MG63 (cell line): ENCODE data around the gene FRMPD2. TPM values are rescaled to one million over a fixed set of nuclear protein-coding genes. Genes with fewer than 3 reads are reported as not detected.

Experiments used
- DNase-seq: peaks from one replicate; pipeline ENCODE4 v3.0.0-alpha.2; 2020
- H3K27me3 ChIP-seq: fragments of 250-450 bp; sonication (Bioruptor Pico); 2 replicates; pipeline ENCODE4 v1.5.1; 2020; ENCODE audit warnings: mild to moderate bottlenecking, moderate library complexity
- H3K36me3 ChIP-seq: fragments of 250-450 bp; sonication (Bioruptor Pico); 2 replicates; pipeline ENCODE4 v1.5.1; 2020; ENCODE audit warnings: mild to moderate bottlenecking, moderate library complexity
- H3K4me3 ChIP-seq: fragments of 250-450 bp; sonication (Bioruptor Pico); 2 replicates; pipeline ENCODE4 v1.5.1; 2020; ENCODE audit warnings: mild to moderate bottlenecking, moderate library complexity
- H3K9me3 ChIP-seq: fragments of 250-450 bp; sonication (Bioruptor Pico); 2 replicates; pipeline ENCODE4 v1.5.1; 2020; ENCODE audit warnings: mild to moderate bottlenecking, moderate library complexity
- total RNA-seq: library from RNA; depleted of rRNA; stranded (reverse); fragments of >200 nt; shearing (Covaris generic); gene quantifications from 2 replicates; pipeline ENCODE4 v1.2.3, GENCODE V29; 2014; ENCODE audit warnings: low replicate concordance; rRNA removed

FRMPD2 gene, protein sequence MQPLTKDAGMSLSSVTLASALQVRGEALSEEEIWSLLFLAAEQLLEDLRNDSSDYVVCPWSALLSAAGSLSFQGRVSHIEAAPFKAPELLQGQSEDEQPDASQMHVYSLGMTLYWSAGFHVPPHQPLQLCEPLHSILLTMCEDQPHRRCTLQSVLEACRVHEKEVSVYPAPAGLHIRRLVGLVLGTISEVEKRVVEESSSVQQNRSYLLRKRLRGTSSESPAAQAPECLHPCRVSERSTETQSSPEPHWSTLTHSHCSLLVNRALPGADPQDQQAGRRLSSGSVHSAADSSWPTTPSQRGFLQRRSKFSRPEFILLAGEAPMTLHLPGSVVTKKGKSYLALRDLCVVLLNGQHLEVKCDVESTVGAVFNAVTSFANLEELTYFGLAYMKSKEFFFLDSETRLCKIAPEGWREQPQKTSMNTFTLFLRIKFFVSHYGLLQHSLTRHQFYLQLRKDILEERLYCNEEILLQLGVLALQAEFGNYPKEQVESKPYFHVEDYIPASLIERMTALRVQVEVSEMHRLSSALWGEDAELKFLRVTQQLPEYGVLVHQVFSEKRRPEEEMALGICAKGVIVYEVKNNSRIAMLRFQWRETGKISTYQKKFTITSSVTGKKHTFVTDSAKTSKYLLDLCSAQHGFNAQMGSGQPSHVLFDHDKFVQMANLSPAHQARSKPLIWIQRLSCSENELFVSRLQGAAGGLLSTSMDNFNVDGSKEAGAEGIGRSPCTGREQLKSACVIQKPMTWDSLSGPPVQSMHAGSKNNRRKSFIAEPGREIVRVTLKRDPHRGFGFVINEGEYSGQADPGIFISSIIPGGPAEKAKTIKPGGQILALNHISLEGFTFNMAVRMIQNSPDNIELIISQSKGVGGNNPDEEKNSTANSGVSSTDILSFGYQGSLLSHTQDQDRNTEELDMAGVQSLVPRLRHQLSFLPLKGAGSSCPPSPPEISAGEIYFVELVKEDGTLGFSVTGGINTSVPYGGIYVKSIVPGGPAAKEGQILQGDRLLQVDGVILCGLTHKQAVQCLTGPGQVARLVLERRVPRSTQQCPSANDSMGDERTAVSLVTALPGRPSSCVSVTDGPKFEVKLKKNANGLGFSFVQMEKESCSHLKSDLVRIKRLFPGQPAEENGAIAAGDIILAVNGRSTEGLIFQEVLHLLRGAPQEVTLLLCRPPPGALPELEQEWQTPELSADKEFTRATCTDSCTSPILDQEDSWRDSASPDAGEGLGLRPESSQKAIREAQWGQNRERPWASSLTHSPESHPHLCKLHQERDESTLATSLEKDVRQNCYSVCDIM (N-terminal part only)
- 1.2 TPM in 1 of 2 replicates, not detected in the other for total RNA-seq

DNA sequence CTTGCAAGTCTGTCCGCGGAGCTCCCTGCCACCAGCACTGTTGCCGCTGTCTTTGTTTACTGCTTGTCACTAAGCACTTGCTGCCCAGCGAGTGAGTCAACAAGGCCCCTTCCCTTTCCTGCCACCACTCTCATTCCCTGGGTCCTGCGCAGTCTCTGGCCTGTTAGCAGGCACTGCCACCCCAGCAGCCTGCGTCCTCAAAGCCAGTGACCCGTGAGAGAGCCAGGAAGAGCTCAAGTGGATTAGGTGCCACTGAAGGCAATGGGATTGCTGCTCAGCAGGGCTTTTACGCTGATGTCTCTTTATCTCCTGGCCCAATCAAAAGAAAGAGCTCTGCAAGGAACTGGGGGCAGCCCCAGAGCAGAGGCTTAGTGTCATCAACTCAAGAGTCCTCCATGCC, at the start of gene FRMPD2:
TSS of gene FRMPD2 (minus strand) at position 61 of the 400 bp plus-strand sequence. CDS start 129 bp downstream, outside the sequence.
- H3K36me3 ChIP-seq: no peaks in the 10 kb centered on the region
- DNase-seq: no peak
- no peaks in the 10 kb centered on the region; the same call in 1 of the 2 replicates for H3K27me3 ChIP-seq
- no peak within 1 kb of the TSS for H3K4me3 ChIP-seq
- no peaks in the 10 kb centered on the region for H3K9me3 ChIP-seq

DNA sequence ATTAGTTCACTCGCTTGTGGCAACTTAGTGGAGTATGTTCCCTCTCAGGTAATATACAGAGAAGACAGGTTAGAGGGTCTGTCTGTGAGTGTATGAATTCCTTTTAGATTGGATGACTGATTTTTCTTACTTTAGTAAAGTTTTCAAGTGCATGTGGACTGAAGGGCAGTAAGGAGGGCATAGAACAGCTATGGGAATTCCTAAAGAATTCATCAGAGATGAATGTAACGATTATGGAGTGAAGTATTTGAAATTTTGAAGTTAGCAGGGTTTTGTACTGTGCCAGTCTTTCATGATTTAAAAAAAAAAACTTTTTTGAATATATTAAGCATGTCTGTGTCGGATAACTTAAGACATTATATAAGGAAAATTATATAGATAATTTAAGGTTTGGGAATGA, 47.5 kb upstream of the FRMPD2 start:
- no peak overlapping the region for H3K4me3 ChIP-seq
- H3K27me3 ChIP-seq: no peaks in the 10 kb centered on the region
- no peaks in the 10 kb centered on the region for H3K9me3 ChIP-seq
- no peak for DNase-seq
- no peaks in the 10 kb centered on the region; the same call in 1 of the 2 replicates for H3K36me3 ChIP-seq

DNA sequence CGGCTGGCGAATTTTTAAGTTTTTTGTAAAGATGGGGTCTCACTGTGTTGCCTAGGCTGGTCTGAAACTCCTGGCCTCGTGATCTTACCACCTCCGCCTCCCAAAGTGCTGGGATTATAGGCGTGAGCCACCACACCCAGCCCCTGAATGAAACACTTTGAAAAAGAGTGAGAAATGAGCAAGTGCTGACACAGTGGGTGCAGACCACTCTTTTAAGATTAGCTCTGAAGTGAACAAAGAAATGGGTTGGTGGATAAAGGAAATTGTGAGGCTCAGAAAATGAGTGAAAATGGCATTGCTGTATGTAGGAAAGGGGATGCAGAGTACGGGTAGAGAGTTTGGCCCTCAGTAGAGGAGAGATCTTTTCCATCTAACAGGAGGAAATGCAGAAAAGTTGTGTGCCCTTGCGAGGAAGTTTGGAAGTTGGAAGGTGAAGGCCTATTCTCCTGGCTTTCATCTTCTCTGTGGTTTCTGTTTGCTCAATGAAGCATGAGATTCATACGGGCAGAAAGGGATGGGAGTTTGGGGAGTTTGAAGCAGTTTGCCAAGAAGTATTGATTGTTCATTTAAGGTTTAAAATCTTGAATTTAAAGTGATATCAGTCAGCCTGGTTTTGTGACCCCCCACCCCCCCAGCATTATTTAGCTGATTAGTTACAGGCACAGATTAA, 43.0 kb upstream of the FRMPD2 start:
- Histone ChIP-seq H3K4me3 (no peak overlapping the region), H3K27me3 (no peaks in the 10 kb centered on the region), H3K9me3 (no peaks in the 10 kb centered on the region), H3K36me3 (no peaks in the 10 kb centered on the region)
- DNase-seq: no peak

DNA sequence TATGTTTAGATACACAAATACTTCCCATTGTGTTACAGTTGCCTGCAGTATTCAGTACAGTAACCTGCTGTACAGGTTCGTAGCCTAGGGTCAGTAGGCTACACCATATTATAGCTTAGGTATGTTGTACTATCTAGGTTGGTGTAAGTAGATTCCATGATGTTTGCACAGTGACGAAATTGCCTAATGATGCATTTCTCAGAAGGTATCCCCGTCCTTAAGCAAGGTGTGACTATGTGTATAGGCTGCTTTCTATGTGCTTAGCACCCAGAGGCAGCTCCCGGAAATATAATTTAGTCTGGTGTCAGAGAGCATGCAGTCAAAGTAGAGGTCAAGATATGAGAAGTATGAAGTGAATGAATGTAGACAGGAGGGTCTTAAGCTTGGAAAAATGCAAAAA, 41.7 kb upstream of the FRMPD2 start:
- no peaks in the 10 kb centered on the region for H3K9me3 ChIP-seq
- no peak for DNase-seq
- H3K4me3 ChIP-seq: no peak overlapping the region
- H3K27me3 ChIP-seq: no peaks in the 10 kb centered on the region
- no peaks in the 10 kb centered on the region for H3K36me3 ChIP-seq

DNA sequence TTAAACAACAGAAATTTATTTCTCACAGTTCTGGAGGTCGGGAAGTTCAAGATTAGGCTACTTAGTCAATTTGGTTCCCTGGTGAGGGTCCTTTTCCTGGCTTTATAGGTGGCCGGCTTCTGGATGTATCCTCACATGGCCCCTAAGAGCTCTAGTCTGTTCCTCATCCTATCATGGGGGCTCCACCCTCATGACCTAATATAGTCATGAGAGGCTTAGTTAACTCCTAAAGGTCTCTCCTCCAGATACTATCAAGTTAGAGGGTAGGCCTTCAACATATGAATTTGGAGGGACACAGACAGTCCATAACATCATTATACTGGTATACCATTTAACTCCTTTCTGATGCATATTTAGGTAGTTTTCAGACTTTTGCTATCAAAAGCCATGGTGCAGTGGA, 39.6 kb upstream of the FRMPD2 start:
- no peak for DNase-seq
- H3K9me3 ChIP-seq: no peaks in the 10 kb centered on the region
- H3K4me3 ChIP-seq: no peak overlapping the region
- no peaks in the 10 kb centered on the region; the same call in 1 of the 2 replicates for H3K36me3 ChIP-seq
- no peaks in the 10 kb centered on the region for H3K27me3 ChIP-seq

DNA sequence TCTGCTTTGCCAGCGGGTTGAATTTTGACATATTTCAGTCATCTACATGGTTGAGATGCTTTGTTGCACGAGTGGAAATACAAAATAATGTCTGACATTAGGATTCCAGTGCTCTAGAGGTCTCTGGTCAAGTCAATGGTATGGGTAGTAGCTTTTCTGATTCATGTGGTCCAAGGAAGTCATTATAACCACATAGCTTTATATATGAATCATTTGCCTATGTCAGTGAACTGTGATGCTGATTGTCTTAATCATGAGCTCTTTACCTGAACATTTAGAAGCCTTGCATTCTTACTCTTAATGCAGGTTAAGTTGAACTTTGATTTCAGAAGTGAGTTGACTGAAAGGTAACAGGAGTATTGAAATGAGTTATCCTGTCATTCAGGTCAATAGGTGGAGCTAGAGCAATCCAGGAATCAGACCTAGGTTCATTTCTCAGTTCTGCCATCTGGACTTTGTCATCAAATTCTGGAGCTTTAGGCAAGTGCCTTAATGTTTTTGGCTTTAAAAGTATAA, 35.3 kb upstream of the FRMPD2 start:
- Histone ChIP-seq H3K36me3 (no peaks in the 10 kb centered on the region; the same call in 1 of the 2 replicates), H3K4me3 (no peak overlapping the region), H3K27me3 (no peaks in the 10 kb centered on the region), H3K9me3 (no peaks in the 10 kb centered on the region)
- DNase-seq: no peak

DNA sequence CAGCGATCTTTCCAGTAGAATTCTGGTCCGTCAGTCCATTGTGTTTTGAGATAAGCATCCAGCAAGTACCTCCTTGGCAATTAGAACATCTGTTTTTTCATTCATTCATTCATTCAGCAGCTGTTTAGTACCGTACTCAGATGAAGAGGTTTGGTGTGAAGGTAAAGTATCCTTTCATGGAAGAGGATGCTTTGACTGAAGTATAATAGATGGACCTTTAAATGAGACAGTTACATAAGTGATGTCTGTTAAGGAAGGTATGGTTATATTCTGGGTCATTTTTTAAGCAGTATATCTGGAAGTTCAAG, 33.2 kb upstream of the FRMPD2 start:
- H3K9me3 ChIP-seq: no peaks in the 10 kb centered on the region
- H3K36me3 ChIP-seq: no peaks in the 10 kb centered on the region; the same call in 1 of the 2 replicates
- H3K4me3 ChIP-seq: peak overlapping the region; percentile 85
- no peak for DNase-seq
- H3K27me3 ChIP-seq: no peaks in the 10 kb centered on the region

DNA sequence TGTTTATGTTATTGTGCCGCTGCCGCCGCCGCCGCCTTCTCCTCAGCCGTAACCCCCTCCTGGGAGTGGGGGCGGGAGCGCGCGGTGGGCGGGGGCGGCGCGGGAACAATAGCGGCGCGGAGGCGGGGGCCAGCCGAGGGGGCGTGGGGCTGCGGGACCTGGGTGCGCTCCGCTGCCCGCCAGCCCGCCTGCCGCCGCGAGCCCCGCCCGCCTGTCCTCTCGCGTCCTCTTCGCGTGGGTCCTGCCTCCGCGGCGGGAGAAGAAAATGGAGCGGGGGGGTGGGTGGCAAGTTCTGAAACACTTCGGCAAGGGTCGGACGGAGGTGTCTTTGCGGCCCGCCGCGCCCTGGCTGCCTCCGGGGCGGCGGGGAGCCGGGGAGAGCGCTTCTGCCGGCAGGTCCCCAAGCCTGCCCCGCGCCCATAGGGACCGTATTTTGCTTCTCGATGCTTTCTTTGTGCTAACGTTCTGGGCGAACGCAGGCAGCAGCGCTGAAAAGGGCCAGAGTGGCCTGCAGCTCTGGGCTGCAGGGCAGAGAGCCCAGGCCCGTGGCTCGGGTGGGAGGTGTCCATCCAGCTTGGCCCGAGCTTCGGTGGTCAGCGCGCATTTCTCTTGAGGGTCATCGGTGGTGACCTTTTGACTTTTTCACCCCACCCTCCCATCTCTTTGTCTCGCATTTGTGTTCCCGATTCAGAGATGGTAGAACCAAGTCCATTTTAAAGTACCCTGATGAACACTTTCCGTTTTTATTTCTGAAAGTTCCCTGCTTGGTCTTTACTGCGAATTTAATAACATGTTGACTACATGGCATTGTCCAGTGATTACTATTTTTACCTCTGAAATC, 32.6 kb upstream of the FRMPD2 start:
- Histone ChIP-seq H3K36me3 (no peaks in the 10 kb centered on the region; the same call in 1 of the 2 replicates), H3K9me3 (no peaks in the 10 kb centered on the region), H3K4me3 (peak overlapping the region; percentile 85), H3K27me3 (no peaks in the 10 kb centered on the region)
- DNase-seq: peak; percentile 73

DNA sequence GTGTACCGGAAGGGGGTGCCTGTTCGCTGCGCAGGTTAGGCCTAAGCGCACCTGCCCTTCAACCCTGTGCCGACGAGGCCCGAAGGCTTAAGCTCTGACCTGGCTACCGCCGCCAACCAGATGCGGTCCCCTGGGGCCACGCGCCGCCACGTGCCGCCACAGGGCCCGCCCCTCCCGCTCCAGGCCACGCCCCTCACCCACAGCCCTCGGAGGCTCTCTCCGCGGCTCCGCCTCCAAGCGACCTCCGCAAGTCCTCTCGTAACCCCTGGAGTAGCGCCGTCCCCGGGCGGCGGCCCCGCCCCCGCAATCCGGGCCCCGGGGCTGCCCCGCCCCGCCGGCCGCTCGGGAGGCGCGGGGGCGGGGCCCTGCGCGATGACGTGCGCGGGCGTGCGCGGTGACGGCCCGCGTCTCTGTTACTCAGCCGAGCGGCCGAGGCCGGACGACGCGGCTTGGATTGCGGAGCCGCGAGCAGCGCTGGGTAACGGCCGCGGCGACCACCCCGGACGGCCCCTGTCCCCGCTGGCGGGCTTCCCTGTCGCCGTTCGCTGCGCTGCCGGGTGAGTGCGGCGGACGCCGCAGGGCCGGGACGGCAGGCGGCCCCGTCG, 31.9 kb upstream of the FRMPD2 start, which contains the start of gene MAPK8:
TSS of gene MAPK8 (plus strand) at position 413 of the 605 bp plus-strand sequence. CDS start 94,984 bp downstream, outside the sequence.
- Histone ChIP-seq H3K4me3 (peak within 1 kb of the TSS; percentile 85), H3K36me3 (no peaks in the 10 kb centered on the region; the same call in 1 of the 2 replicates), H3K9me3 (no peaks in the 10 kb centered on the region), H3K27me3 (no peaks in the 10 kb centered on the region)
- DNase-seq: peak; percentile 88

DNA sequence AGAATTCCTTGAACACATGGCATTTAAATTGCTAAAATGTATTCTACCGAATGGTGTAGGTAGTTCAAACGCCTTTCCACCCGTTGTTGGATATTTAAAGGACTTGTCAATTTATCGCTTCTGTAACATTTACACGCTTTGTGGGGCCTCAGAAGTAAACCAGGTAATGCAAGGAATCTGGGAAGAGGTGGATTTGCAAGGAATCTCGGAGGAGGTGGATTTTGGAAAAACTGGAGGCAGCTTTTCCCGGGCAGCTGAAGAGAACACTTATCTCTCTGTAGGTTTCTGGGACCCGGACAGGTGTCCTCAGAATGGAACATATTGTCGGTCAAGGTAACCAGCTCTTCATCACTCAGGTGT, 31.4 kb upstream of the FRMPD2 start:
- H3K27me3 ChIP-seq: no peaks in the 10 kb centered on the region
- H3K9me3 ChIP-seq: no peaks in the 10 kb centered on the region
- DNase-seq: no peak
- H3K4me3 ChIP-seq: peak overlapping the region; percentile 85
- no peaks in the 10 kb centered on the region; the same call in 1 of the 2 replicates for H3K36me3 ChIP-seq

DNA sequence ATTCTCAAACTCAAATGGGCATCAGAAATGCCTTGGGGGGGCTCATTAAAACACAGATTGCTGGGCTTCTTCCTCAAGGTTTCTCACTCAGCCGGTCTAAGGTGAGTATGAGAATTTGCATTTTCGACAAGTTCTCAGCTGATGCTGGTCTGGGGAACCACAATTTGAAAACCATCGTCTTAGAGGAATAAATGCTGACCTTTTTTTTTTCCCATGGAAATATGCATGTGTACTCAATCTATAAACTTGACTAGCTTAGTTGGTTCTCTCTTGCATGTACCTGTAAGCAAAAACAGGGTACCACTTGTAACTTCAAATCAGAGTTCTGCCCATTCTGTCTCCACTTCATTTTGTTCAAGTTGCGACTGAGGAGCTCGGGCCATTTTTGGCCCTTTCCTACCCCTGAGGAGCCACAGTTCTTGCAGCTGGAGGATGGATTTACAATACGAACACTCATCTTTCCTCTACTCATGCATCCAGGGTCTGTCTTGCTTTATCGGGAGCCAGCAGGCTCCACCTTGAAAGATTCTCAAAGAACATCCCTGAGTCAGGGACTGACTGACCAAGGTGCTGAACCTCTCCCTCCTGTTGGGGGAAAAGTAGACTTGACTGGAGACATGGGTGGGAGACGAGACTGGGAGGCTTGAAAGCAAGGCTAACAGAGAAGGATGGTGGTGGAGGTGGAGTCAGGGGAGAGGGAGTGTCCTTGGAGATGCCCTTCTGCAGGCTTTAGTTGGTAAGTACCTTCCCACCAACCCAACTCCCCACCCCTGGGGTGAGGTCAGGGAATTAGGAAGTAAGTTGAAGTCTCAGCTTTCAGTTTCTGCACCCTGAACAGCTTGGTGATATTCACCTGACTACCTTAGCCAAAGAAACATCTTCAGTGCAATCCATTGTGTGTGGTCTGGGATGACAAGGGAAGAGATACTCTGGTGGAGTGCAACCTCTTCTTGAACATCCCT, 28.3 kb upstream of the FRMPD2 start:
- Histone ChIP-seq H3K27me3 (no peaks in the 10 kb centered on the region), H3K36me3 (no peaks in the 10 kb centered on the region), H3K9me3 (no peaks in the 10 kb centered on the region), H3K4me3 (no peak overlapping the region)
- DNase-seq: no peak

DNA sequence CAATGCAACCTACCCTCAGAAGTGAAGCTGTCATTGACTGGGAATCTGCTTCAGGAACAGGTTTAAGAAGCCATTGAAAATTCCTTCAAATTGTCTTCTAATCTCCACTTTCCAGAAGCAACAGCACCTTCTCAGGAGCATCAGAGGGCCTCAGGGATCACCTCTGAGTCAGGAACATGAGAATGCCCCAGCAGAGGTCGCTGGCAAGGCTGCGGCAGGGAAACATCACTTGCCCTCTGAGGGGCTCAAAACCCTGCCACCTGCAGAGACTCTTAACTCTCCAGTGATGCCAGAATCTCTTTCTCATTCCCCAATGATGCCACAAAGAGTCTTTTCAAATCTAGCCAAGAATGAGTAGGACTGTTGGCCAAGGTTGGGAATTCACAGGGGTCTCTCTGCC, 26.1 kb upstream of the FRMPD2 start:
- Histone ChIP-seq H3K36me3 (no peaks in the 10 kb centered on the region), H3K4me3 (no peak overlapping the region), H3K27me3 (no peaks in the 10 kb centered on the region), H3K9me3 (no peaks in the 10 kb centered on the region)
- DNase-seq: no peak

DNA sequence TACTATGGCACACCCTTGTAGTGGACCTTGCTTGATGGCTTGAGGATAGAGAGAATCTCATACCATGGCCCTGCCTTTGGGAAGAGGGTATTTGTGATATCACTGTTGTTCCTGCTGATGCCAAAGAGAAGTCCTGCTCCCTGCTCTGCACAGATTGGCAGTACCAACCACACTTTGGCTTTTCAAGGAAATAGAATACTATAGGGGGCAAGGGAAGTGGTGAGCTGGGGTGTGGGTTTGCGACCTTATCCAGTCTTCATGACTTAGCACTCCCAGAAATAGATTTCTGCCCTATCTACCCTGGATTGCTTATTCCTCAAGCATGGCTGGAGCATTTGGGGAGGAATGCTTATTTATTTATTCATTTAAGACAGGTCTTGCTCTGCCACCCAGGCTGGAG, 25.2 kb upstream of the FRMPD2 start:
- Histone ChIP-seq H3K36me3 (no peaks in the 10 kb centered on the region), H3K27me3 (no peaks in the 10 kb centered on the region), H3K9me3 (no peaks in the 10 kb centered on the region), H3K4me3 (no peak overlapping the region)
- no peak for DNase-seq

DNA sequence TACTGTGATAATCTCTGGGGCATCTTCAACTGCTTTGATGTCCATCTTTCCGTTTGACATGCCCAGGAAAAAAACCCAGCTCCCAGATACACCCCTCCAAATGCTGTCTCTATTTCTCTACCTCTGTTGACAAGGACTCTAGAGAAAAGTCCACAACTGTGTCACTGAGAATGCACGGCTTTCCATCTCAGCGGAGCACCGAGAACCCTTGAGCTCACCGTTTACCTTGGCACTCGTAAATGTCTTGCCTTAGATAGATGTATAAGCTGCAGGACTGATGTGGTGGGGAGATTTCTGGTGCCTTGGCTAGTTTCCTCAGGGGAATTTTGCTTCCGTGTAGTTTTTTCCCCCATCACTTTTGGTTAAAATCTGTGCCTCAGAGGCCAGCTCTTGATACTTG, 24.6 kb upstream of the FRMPD2 start:
- no peaks in the 10 kb centered on the region for H3K9me3 ChIP-seq
- no peak overlapping the region for H3K4me3 ChIP-seq
- DNase-seq: no peak
- no peaks in the 10 kb centered on the region for H3K27me3 ChIP-seq
- no peaks in the 10 kb centered on the region for H3K36me3 ChIP-seq
